Measurements from ENCODE around the gene PFKP.

DNA sequence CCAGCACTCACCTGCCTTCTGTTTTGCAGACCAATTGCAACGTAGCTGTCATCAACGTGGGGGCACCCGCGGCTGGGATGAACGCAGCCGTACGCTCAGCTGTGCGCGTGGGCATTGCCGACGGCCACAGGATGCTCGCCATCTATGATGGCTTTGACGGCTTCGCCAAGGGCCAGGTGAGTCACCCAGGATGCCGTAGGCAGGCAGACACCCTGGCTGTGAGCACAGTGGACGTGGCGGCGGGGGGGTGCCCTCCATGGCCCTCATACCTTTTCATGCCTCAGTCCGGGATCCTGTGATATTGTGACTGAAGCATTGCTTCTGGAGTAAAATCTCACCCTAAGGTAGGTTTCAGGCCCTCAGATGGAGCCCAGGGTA, 46.0 kb downstream of the PFKP start:
- TF ChIP-seq, protein P1, sequence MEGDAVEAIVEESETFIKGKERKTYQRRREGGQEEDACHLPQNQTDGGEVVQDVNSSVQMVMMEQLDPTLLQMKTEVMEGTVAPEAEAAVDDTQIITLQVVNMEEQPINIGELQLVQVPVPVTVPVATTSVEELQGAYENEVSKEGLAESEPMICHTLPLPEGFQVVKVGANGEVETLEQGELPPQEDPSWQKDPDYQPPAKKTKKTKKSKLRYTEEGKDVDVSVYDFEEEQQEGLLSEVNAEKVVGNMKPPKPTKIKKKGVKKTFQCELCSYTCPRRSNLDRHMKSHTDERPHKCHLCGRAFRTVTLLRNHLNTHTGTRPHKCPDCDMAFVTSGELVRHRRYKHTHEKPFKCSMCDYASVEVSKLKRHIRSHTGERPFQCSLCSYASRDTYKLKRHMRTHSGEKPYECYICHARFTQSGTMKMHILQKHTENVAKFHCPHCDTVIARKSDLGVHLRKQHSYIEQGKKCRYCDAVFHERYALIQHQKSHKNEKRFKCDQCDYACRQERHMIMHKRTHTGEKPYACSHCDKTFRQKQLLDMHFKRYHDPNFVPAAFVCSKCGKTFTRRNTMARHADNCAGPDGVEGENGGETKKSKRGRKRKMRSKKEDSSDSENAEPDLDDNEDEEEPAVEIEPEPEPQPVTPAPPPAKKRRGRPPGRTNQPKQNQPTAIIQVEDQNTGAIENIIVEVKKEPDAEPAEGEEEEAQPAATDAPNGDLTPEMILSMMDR (IDR thresholded peaks at IDR 0.05; ENCODE audit: low read depth, low read length) = no peak
- TF ChIP-seq EZH2phosphoT487 (IDR thresholded peaks at IDR 0.05; ENCODE audit: low read depth) = no peak

Measured in OCI-LY3 (cell line).